HepG2 (cell line): ENCODE results near the gene NOTO. TPM values are rescaled to one million over a fixed set of nuclear protein-coding genes. Genes with fewer than 3 reads are reported as not detected.

Experiments
- ARNT2 ChIP-seq: sonication (generic); formaldehyde crosslinking; IDR thresholded peaks from 2 replicates; pipeline ENCODE4 v1.8.0; 2022; ENCODE audit warnings: mild to moderate bottlenecking, low read depth, missing genetic modification reagents, moderate library complexity
- CEBPB ChIP-seq: IDR thresholded peaks from 2 replicates; pipeline ENCODE4 v1.6.1; 2011; ENCODE audit warnings: low read depth, low read length, improper control_type of control experiment, borderline replicate concordance
- HNRNPLL ChIP-seq: fragments of 200-400 bp; formaldehyde crosslinking; IDR thresholded peaks from 2 replicates; pipeline ENCODE4 v1.6.1; 2017; ENCODE audit warnings: mild to moderate bottlenecking, low read depth, low read length; ENCODE audit not compliant: poor library complexity, severe bottlenecking
- KDM3A ChIP-seq: IDR thresholded peaks from 2 replicates; pipeline ENCODE4 v1.6.1; 2018; ENCODE audit warnings: low read depth, missing compliant biosample characterization
- MLXIP ChIP-seq: sonication (generic); formaldehyde crosslinking; IDR thresholded peaks from 2 replicates; pipeline ENCODE4 v1.9.0; 2021; ENCODE audit warnings: missing genetic modification reagents, borderline replicate concordance
- NKX3-1 ChIP-seq: sonication (generic); formaldehyde crosslinking; IDR thresholded peaks from 2 replicates; pipeline ENCODE4 v1.5.0; 2020; ENCODE audit warnings: missing genetic modification reagents
- TFAP4 ChIP-seq: sonication (generic); IDR thresholded peaks from 2 replicates; pipeline ENCODE4 v1.6.1; 2016; ENCODE audit warnings: low read depth, borderline replicate concordance
- TIGD3 ChIP-seq: sonication (generic); formaldehyde crosslinking; IDR thresholded peaks from 2 replicates; pipeline ENCODE4 v1.5.1; 2020; ENCODE audit warnings: mild to moderate bottlenecking, missing genetic modification reagents, borderline replicate concordance
- ZNF251 ChIP-seq: sonication (generic); formaldehyde crosslinking; IDR thresholded peaks from 2 replicates; pipeline ENCODE4 v1.9.0; 2021; ENCODE audit warnings: mild to moderate bottlenecking, missing genetic modification reagents
- ZNF343 ChIP-seq: sonication (generic); formaldehyde crosslinking; IDR thresholded peaks from 2 replicates; pipeline ENCODE4 v1.4.0; 2020; ENCODE audit warnings: mild to moderate bottlenecking, missing genetic modification reagents
- ZNF496 ChIP-seq: sonication (generic); formaldehyde crosslinking; IDR thresholded peaks from 2 replicates; pipeline ENCODE4 v1.8.1; 2023; ENCODE audit warnings: mild to moderate bottlenecking, moderate library complexity, missing genetic modification reagents; ENCODE audit not compliant: insufficient replicate concordance
- ZNF614 ChIP-seq: IDR thresholded peaks from 2 replicates; pipeline ENCODE4 v1.6.1; 2018; ENCODE audit warnings: missing biosample characterization, missing genetic modification reagents, inconsistent platforms, borderline replicate concordance
- ZNF724P ChIP-seq: sonication (generic); formaldehyde crosslinking; IDR thresholded peaks from 2 replicates; pipeline ENCODE4 v1.8.0; 2022; ENCODE audit warnings: missing genetic modification reagents, borderline replicate concordance
- ZNF776 ChIP-seq: sonication (generic); formaldehyde crosslinking; IDR thresholded peaks from 2 replicates; pipeline ENCODE4 v1.4.0; 2020; ENCODE audit warnings: mild to moderate bottlenecking, missing genetic modification reagents
- ZNF841 ChIP-seq: sonication (generic); formaldehyde crosslinking; IDR thresholded peaks from 2 replicates; pipeline ENCODE4 v1.8.1; 2023; ENCODE audit warnings: missing genetic modification reagents, borderline replicate concordance
- polyA plus RNA-seq, 8 experiments: library from polyadenylated mRNA; depleted of rRNA in 3 of 8; stranded (reverse) in 7 of 8; unstranded in 1 of 8; fragments of >200 nt; fragmentation: Illumina TruSeq in 4 of 8; extraction: Trizol in 4 of 8; gene quantifications; 2 replicates each; pipeline versions ENCODE4 v1.2.1 to v1.2.3, GENCODE V29; 2011 to 2016; ENCODE audit warnings: low read depth in 4 of 8, missing spikeins in 1 of 8, mixed read lengths in 1 of 8; ENCODE audit not compliant: insufficient read depth in 1 of 8
- total RNA-seq, 5 experiments: library from RNA; depleted of rRNA; stranded (reverse); fragments of >200 nt; fragmentation: Illumina TruSeq; extraction: Trizol; gene quantifications; 2 replicates each; pipeline ENCODE4 v1.2.3, GENCODE V29; 2016; ENCODE audit warnings: low read depth in 1 of 5
- TF ChIP-seq, protein P1 (sequence below): sonication (generic); formaldehyde crosslinking; IDR thresholded peaks from 2 replicates; pipeline ENCODE4 v1.4.0; 2020; ENCODE audit warnings: missing genetic modification reagents, borderline replicate concordance
- TF ChIP-seq, protein P2 (sequence below): sonication (generic); formaldehyde crosslinking; IDR thresholded peaks from 2 replicates; pipeline ENCODE4 v1.5.0; 2020; ENCODE audit warnings: mild to moderate bottlenecking, missing genetic modification reagents, borderline replicate concordance

NOTO gene
- total and polyA plus RNA-seq, 2 of the 13 experiments (the other 11 are each of a cell fraction or from before 2014, with no cell fraction given): not detected

DNA sequence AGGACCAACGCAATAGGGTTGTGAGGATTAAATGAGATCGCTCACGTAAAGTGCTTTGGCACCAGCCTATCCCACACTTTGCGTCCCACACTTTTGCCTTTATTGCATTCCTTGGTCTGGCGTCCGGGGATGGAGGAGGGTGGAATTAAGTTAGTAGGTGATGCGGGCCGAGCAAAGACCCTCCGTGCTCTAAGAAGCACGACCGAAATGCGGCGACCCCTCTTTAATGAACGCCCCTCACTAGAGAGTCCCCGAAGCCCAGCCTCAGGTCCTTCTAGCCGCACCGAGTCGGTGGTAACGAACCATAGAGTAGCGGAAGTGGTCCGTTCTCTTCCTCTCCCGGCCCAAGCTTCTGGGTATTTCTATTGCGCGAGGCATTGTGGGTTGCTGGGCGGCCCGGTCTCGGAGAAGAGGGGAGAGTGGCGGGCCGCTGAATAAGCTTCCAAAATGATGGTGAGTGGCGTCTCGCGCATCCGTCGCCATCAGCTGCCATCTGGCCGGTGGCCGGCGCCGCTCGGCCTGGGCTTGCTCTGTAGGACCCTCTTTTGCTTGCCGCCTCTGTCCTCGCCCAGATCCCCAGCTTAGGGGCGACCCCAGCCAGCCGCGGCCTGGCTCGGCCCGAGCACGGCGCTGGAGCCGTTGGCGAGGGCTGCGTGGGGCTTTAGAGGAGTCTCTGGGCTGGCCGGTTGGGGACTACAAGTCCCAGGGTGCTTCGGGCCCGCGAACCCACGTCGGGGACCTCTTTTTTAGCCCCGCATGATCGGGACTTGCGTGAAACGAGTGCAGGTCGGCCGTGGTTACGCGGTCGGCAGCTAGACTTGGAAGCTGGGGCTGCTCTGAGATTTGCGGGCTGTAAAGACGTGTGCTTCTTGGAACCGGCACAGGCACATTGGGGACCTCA is 31.8 kb downstream of the NOTO start, which contains the start of gene CCT7 (continued):
- TF ChIP-seq TIGD3 (CRISPR knock-in tag) (0 out of 2 replicates have a peak, but pooled peaks have one; percentile 69), MLXIP (CRISPR knock-in tag) (peak; percentile 35; the same call in 1 of the 2 replicates), ZNF724P (CRISPR knock-in tag) (no peak), ZNF776 (CRISPR knock-in tag) (peak; percentile 60; the same call in 1 of the 2 replicates), ZNF841 (CRISPR knock-in tag) (peak; percentile 75; the same call in 1 of the 2 replicates), NKX3-1 (CRISPR knock-in tag) (peak; percentile 97), ZNF496 (CRISPR knock-in tag) (no peak), TFAP4 (peak; percentile 68; the same call in 1 of the 2 replicates), ARNT2 (CRISPR knock-in tag) (no peak), ZNF251 (CRISPR knock-in tag) (no peak), HNRNPLL (peak; percentile 65), CEBPB (no peak), ZNF343 (peak; percentile 84; the same call in 1 of the 2 replicates), KDM3A (CRISPR knock-in tag) (peak; percentile 79), ZNF614 (CRISPR knock-in tag) (no peak)
- TF ChIP-seq, protein P1, sequence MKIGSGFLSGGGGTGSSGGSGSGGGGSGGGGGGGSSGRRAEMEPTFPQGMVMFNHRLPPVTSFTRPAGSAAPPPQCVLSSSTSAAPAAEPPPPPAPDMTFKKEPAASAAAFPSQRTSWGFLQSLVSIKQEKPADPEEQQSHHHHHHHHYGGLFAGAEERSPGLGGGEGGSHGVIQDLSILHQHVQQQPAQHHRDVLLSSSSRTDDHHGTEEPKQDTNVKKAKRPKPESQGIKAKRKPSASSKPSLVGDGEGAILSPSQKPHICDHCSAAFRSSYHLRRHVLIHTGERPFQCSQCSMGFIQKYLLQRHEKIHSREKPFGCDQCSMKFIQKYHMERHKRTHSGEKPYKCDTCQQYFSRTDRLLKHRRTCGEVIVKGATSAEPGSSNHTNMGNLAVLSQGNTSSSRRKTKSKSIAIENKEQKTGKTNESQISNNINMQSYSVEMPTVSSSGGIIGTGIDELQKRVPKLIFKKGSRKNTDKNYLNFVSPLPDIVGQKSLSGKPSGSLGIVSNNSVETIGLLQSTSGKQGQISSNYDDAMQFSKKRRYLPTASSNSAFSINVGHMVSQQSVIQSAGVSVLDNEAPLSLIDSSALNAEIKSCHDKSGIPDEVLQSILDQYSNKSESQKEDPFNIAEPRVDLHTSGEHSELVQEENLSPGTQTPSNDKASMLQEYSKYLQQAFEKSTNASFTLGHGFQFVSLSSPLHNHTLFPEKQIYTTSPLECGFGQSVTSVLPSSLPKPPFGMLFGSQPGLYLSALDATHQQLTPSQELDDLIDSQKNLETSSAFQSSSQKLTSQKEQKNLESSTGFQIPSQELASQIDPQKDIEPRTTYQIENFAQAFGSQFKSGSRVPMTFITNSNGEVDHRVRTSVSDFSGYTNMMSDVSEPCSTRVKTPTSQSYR (CRISPR knock-in tag): peak; percentile 56; the same call in 1 of the 2 replicates
- TF ChIP-seq, protein P2, sequence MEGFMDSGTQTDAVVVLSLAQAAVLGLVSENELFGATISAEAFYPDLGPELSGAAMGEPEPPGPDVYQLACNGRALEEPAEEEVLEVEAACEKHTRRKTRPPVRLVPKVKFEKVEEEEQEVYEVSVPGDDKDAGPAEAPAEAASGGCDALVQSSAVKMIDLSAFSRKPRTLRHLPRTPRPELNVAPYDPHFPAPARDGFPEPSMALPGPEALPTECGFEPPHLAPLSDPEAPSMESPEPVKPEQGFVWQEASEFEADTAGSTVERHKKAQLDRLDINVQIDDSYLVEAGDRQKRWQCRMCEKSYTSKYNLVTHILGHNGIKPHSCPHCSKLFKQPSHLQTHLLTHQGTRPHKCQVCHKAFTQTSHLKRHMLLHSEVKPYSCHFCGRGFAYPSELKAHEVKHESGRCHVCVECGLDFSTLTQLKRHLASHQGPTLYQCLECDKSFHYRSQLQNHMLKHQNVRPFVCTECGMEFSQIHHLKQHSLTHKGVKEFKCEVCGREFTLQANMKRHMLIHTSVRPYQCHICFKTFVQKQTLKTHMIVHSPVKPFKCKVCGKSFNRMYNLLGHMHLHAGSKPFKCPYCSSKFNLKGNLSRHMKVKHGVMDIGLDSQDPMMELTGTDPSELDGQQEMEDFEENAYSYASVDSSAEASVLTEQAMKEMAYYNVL (CRISPR knock-in tag): no peak; the same call in 1 of the 2 replicates
